A549 treated with CpdA at 1 μM for 4 hours (cell line): ENCODE results near the gene FBXW4. TPM values are rescaled to one million over a fixed set of nuclear protein-coding genes. Genes with fewer than 3 reads are reported as not detected.

ENCODE experiments used
- total RNA-seq: library from RNA; stranded (reverse); fragments of 200-300 nt; extraction: Qiagen RNA extraction; gene quantifications from 5 replicates; pipeline ENCODE4 v1.2.3, GENCODE V29; 2022; ENCODE audit warnings: low read depth

The FBXW4 gene
- total RNA-seq, result 18.0 to 23.6 TPM (median 21.2 TPM) in 5 replicates

GRCh38 chr10:101694674-101695403, at the start of gene FBXW4:
TSS of gene FBXW4 (minus strand) at chr10:101695170. CDS start at chr10:101695105, 65 bp downstream.

GRCh38 chr10:101587725-101588653, 107.0 kb downstream of the FBXW4 start, which contains the start of the genes DPCD and POLL:
TSS of gene DPCD (plus strand) at chr10:101588321. CDS start at chr10:101588337, 16 bp downstream.
TSS of gene POLL (minus strand) at chr10:101588257. CDS start at chr10:101587360, 897 bp downstream.

Other genes starting within 250 kb of the FBXW4 start
- 13.0 to 18.7 TPM (median 15.8 TPM) in 5 replicates for gene POLL, start 106.9 kb downstream of the FBXW4 start, total RNA-seq
- 31.8 to 38.8 TPM (median 34.4 TPM) in 5 replicates for gene DPCD, start 106.8 kb downstream of the FBXW4 start, total RNA-seq
- gene FGF8, start 80.9 kb upstream of the FBXW4 start, total RNA-seq, result 0.09 to 0.27 TPM in 2 of 5 replicates, not detected in the others
- gene NPM3, start 88.3 kb upstream of the FBXW4 start, total RNA-seq, result 99.8 to 127 TPM (median 116 TPM) in 5 replicates
- gene OGA, start 123.3 kb upstream of the FBXW4 start, total RNA-seq, result 59.3 to 95.2 TPM (median 67.7 TPM) in 5 replicates
- gene KCNIP2, start 148.6 kb upstream of the FBXW4 start, total RNA-seq, result 0.43 to 1.3 TPM (median 0.76 TPM) in 5 replicates